Measurements from ENCODE around the gene NPIPB6.

Gene NPIPB6

DNA sequence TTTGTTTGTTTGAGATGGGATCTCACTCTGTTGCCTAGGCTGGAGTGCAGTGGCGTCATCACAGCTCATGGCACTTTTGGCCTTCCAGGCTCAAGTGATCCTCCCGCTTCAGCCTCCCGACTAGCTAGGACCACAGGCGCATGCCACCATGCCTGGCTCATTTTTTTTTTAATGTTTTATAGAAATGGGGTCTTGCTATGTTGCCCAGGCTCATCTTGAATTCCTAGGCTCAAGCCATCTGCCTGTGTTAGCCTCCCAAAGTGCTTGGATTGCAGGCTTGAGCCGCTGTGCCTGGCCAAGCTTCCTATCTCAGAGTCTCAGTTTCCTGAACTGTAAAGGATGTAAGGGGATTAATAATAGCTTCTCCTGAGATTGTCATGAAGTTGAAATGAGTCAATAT is 63.0 kb downstream of the NPIPB6 start:
- DNase-seq (ENCODE audit: extremely low read depth in 1 of 2, low read depth in 1 of 2) = no peak

DNA sequence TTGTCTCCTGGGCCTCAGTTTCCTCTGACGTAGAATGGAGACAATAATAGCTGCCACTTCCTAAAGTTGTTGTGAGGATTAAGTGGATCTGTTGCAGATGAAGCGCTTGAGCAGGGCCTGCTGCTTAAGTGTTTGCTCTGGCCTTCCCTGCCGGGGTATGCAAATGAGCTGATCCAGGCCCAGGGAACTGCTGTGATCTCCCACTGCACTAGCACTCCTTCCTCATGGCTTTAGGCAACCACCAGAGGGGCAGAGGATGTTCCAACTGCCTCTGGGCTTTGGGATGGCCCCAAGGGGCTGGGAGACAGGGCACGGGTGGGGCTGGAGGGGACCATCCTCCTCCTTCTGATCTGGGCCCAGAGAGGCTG is 64.8 kb downstream of the NPIPB6 start:
- DNase-seq (ENCODE audit: extremely low read depth in 1 of 2, low read depth in 1 of 2) = no peak

DNA sequence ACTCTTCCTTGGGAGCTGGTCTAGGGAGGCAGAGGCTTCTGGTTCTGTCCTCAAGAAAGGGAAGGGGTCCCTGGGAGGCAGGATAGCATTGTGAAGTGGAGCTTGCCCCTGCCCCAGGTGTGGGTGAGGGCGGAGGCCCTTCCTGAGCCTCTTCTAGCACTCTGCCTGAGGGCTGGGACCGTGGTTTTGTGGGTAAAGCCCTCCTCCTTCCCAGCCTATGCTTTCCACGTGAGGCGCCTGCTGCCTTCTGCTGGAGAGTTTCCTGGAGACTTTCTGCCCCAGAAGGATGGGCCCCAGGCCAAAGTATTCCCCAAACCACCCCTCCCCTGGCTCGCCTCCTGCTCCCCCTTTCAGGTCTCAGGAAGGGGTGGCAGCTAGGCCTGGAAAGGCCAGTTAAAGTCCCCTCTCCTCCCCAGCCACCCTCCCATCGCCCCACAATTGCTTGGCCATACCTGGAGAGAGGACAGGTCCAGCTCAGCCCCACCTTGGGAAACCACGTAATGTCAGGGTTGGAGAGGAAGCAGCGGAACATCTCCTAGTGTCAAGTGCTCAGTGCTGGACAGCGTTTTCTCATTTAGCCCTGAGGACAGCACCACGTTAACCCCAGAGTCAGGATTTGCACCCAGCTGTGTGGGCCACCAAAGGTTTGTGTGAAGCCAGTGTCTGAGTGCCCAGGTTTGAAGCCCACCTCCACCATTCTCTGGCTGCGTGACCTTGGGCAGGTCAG is 65.4 kb downstream of the NPIPB6 start:
- DNase-seq (ENCODE audit: extremely low read depth in 1 of 2, low read depth in 1 of 2) = no peak

DNA sequence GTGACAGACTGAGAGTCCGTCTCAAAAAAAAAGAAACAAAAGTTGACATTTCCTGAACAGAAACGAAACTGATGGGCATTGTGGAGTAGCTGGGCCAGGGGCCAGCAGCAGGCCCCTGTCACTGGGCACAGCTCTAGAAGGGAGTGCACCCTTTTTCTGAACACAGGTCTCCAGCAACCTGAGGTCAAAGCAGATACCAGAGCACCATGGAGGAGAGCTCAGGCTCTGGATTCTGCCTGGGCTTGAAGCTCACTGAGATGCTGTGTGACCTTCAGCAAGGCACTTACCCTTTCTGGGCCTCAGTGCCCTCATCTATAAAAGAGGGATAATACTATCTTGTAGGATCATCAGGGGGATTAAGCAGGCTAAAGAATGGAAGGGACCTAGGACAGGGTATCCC is 66.0 kb downstream of the NPIPB6 start:
- DNase-seq (ENCODE audit: extremely low read depth in 1 of 2, low read depth in 1 of 2) = no peak

- no peak for DNase-seq (ENCODE audit: extremely low read depth in 1 of 2, low read depth in 1 of 2)
Measured at GRCh38 chr16:28295276-28295675, 68.0 kb downstream of the NPIPB6 start.

GRCh38 chr16:28294201-28294600 is 69.1 kb downstream of the NPIPB6 start:
- no peak for DNase-seq (ENCODE audit: extremely low read depth in 1 of 2, low read depth in 1 of 2)

GRCh38 chr16:28293601-28293960 is 69.7 kb downstream of the NPIPB6 start:
- DNase-seq (ENCODE audit: extremely low read depth in 1 of 2, low read depth in 1 of 2) = no peak

GRCh38 chr16:28292731-28293600 is 70.3 kb downstream of the NPIPB6 start:
- no peak for DNase-seq (ENCODE audit: extremely low read depth in 1 of 2, low read depth in 1 of 2)

Data from activated CD8-positive, alpha-beta memory T cell treated with anti-CD3 and anti-CD28 coated beads for 1 hour (primary cell).